ENCODE results near the gene PTPRE. TPM values are rescaled to one million over a fixed set of nuclear protein-coding genes. Genes with fewer than 3 reads are reported as not detected.

The PTPRE gene
- total RNA-seq, 1 donor from 2014 or later: 49.7 TPM

DNA sequence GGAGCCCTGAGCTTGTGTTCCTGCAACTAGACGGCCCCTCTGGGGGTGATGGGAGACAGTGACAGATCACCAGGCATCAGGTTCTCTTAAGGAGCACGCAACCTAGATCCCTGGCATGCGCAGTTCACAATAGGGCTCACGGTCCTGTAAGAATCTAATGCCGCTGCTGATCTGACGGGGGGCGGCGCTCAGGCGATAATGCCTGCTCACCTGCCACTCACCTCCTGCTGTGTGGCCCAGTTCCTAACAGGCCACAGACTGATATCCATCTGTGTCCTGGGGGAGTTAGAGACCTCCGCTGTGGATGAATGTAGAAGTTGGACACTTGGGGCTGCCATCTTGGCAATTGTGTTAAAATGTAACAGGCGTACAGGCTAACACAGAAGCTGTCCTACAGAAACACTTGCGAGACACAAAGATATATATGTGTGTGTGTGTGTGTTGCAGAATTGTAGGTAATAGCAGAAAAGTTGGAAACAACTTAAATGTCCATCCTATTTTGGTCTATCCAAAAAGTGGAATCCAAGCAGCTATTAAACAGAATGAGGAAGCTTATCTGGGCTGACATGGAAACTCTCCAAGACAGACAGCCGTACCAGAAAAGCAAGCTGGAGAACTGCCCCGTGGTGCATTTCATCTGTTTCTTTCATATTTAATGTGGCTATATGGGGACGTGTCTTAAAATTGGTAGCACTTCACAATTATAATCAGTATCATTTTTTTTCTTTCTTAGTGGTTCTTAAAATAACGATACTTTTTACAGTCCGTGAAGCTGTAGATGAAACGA, 136.5 kb downstream of the PTPRE start:
- no peak for DNase-seq (ENCODE audit: low spot score)

DNA sequence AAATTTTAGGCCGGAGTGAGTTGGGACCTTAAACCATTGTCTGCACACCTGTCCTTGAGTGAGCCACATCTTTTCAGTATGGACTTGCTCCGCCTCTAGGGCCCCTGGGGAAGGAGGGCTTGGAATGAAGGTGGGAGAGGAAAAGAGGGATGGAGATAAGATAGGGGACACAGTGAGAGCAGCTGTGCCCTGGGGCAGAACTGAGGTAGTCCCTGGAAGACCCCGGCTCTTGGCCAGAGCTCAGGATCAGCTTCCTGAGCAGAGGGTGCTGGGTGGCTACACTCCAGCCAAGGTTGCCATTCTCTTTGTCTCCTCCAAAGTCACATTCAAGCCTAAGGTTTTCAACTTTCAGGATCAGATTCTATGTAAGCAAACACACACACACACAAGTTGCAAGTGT, 137.3 kb downstream of the PTPRE start:
- DNase-seq (ENCODE audit: low spot score): no peak

DNA sequence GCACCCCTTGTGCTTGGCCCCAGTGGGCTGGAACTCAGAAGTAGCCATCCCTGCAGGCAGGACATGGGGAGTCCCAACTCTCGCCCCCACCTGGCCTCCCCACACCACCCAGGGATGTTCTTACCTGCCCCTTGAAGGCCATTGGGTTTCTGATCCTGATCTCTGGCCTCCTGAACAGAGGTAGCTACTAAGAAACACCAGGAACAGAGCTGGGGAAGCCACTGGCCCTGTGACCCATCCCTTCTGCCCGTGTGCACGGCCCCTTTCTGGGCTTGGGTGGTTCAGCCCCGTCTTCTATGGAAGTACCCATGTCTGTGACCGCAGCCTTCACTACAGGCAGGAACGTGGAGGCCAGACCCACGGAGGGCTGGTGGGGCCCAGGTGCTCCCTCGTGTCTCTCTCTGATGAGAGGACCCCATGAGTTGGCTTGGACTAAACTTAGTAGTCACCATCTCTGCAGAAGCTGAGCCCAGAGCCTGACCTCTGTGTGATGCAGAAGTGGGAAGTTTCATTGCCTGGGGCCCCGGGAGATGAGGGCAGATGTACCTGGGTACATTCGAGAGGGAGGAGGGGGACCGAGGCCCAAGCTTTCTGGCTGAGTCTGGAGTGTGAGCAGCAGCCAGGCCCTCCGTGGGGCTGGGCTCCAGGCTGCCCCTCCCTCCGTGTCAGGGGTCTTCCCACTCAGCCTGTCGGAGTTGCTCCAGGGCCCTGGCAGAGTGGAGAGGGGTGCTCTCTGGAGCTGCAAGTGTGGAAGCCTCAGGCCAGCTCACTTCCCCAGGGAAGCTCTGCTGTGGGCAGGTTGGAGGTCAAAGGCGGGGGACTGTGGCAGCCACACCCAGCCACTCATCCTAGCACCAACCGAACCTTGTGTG, 138.3 kb downstream of the PTPRE start:
- no peak for DNase-seq (ENCODE audit: low spot score)

DNA sequence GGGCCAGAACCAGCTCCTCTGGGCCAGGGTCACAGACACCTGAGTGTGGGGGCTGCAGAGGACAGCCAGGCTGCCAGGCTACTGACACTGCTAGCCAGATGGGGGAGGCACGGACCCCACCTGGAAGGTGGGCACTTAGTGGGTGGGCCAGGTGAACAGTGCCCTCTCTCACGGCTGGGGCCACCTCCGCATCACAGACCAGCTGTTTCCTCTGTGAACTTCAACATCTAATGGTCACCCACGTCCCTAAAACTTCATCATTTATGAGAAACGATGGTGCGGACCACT, 138.9 kb downstream of the PTPRE start:
- DNase-seq (ENCODE audit: low spot score): no peak

DNA sequence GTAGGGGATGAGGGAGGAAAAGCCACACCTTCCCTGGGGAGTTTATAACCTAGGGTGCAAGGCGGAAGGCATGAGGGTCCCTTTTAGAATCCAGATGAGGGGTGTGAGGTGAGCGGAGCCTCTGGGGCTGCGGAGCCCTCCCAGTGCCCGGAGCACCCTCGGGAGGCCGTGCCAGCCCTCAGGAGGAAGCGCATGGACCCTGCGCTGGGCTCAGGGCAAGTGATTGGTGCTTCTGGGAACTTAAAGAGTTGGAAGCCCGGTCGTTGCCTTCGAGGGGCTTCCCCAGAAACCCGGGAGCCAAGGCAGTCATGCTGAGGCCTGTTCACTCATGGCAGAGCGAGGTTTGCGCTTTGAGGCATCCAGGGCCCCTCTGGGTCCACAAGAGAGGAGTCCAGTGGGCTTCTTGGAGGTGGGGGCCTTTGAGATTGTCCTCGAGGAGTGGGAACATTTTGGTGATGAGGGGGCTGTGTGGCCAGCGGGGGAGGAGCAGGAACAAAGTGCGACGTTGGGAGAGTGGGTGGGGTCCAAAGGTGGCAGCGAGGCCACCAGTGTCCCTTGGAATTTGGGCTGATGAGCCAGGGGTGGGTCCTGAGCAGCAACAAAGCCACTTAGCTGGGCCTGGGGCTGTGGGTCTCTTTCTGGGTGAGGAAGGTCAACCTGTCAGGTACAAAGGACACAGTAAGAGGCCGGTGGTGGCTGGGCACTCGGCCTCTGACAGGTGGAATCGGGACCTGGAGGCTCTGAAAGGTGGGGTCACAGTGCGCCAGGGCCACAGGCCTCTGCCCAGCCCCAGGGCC, 139.5 kb downstream of the PTPRE start:
- DNase-seq (ENCODE audit: low spot score): no peak

DNA sequence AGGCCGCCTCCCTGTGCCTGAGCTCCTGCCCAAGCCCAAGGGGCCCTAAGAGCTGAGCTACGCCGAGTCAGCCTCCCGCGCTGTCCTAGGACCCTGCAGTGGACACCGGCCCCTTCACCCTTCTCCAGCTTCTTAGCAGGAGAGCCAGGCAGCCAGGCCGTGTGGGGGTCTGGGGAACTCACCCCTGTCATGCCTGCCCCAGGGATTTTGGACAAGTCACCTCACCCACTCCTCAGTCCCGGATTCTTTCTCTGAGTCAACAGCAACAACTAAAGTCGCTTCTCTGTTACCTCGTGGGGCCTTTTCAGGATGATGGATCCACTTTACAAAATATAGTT, 140.0 kb downstream of the PTPRE start:
- no peak for DNase-seq (ENCODE audit: low spot score)

DNA sequence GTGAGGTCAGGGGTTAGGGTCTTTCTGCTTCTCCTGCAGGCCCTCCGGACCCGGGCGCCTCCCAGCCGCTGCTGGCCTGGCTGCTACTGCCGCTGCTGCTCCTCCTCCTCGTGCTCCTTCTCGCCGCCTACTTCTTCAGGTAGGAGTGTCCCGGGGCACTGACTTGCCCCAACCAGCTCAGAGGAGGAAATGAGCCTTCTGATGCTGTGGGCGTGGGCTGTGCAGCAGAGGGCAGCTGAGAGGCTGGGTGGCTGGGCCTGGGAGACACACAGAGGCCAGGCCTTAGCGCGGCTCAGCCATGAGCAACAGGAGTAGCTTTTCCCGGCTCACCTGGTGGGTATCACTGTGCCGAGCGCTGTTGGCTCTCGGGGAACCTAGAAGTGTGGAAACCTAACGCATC, 140.4 kb downstream of the PTPRE start:
- no peak for DNase-seq (ENCODE audit: low spot score)

DNA sequence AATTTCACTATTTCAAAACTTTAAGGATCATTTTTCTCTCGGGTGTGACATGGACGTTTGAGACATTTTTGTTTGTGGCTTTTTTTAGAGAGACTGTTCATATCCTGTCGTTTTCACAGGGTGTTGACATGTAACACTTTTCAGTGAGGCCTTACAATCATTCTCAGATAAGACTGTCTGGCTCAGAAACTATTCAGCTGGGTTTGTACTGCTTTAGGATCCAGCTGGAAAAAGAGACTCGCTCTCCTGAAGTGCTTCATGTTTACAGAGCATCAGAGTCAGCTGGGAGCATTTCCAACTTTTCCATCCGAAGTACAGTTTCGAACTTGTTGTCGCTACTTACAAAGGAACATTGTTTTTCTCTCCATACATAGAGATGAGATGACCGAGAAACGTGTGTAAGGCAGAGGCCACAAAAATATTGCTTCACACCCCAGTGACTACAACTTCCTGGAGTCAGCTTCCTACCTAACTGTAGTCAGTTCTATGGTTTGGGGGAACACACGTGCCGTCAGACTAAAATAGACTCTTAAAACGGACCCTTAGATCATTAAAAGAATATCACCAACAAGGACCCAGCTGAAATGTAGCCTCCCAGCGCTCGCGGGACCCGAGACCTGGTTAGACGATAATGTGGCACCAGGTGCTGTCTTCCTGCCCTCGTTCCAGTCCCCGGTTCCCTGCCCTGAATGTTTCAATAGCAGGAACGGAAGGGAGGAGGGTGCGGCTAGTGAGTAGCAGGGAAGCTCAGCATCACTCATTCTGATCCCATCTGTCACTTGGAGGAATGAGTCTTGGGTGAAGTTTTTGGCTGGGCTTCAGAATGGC, 141.3 kb downstream of the PTPRE start:
- DNase-seq (ENCODE audit: low spot score): no peak

DNA sequence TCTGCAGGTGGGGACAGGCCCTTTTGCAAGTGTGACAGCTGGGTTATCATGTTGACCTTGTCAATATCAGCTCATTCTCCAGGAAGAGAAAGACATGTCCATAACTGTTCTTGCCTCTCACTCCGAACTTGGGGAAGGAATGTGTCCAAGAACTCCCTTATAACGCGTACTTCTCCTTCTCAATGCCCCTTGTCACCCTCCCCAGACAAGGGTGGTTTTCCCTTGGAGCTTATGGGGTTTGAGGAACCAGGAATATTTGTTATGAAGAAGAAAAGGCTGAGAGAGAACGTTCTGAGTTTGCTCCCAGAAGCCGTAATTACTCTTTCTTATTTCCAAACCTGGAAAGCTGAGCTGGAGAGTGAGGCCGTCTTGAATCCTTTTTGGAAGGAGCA, 141.9 kb downstream of the PTPRE start:
- no peak for DNase-seq (ENCODE audit: low spot score)

DNA sequence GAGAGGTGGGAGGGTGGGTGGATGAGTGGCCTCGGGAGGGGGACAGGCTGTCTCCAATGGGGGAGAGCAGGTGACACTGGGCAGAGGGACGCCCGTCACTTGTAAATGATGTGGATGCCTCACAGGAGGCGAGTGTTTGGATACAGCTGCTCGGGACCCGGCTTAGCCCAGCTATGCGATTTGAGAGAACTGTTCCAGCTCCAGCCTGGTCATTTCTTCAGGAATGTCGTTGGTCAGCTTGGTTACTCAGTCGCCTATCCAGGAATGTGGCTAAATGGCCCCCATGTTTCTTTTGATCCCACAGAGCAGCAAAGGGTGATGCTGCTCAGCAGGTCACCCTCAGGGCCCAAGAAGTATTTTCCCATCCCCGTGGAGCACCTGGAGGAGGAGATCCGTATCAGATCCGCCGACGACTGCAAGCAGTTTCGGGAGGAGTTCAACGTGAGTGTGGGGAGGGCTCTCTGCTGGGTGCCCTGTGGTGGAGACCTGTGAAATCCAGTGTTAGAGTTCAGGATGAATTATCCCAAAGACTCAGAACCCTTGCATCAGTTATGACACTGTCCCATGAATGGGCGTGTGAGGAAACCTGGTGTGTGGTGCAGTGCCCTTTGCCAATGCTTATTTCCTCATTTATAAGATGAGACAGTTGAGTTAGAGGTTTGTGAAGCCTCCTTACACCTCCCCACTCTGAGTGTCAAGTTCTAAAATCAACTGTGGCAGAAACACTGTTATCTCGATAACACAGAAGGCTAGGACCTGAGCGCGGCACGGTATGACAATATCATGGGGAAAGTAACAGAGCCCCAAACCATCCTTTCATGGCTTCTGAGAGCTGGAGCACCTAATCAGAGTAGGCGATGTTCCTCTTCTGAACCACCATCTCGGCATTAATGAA, 142.6 kb downstream of the PTPRE start:
- no peak for DNase-seq (ENCODE audit: low spot score)

DNA sequence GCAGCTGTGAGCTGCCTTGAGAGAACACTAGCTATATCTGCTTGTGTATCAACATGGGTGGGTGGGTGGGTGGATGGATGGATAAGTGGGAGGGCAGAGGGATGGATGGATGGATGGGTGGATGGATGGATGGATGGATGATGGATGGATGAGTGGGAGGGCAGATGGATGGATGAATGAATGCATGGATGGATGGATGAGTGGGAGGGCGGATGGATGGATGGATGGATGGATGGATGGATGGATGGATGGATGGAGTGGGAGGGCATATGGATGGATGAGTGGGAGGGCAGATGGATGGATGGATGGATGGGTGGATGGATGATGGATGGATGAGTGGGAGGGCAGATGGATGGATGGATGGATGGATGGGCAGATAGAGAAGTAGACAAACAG, 143.2 kb downstream of the PTPRE start:
- DNase-seq (ENCODE audit: low spot score): no peak

DNA sequence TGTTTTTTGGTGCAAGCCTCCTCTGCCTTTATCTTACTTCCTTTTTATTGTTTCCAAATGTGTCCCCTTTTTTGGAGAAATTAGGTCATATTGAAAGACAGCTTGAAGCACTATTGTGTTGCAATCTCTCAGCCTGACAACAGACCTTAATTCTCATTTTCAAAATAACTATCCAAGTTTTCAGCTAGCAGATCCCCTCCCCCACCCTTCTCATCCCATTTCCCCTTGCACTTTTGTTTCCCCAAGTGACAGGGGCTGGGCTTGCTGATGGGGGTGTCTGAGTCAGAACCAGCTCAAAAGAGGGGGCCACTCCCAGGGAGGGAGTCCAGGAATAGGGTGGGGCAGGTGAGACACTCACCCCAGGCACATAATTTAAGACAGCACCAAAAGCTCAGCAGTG, 144.0 kb downstream of the PTPRE start:
- no peak for DNase-seq (ENCODE audit: low spot score)

DNA sequence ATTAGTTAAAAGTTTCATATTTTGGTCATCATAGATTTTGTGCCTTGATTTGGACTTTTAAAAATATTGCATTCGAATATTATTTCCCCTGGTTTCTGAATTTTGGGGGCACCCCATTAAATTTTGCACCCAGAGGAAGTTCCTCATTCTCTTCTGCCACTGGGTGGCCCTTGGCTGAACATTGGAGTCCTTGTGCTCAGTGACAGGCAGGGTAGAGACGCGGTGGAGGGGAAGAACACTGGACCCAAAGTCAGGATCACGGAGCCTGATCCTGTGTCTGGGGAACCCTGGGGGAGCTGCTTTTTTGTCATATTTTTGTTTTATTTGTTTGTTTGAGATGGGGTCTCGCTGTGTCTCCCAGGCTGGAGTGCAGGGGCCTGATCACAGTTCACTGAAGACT, 144.6 kb downstream of the PTPRE start:
- no peak for DNase-seq (ENCODE audit: low spot score)

DNA sequence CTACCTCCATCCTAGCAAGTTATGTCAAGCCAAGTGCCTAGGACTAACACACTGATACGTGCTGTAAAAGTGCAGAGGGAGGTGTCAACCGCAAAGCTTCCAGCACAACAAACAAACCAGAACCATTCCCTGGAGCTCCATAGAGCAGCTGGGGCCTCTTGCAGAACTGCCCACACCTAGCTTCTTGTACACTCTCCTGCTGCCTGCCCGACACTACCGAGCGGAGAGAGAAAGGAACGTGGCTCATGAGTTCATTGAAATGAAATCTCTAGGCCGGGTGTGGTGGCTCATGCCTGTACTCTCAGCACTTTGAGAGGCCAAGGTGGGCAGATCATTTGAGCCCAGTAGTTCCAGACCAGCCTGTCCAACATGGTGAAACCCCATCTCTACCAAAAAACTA, 145.8 kb downstream of the PTPRE start:
- no peak for DNase-seq (ENCODE audit: low spot score)

DNA sequence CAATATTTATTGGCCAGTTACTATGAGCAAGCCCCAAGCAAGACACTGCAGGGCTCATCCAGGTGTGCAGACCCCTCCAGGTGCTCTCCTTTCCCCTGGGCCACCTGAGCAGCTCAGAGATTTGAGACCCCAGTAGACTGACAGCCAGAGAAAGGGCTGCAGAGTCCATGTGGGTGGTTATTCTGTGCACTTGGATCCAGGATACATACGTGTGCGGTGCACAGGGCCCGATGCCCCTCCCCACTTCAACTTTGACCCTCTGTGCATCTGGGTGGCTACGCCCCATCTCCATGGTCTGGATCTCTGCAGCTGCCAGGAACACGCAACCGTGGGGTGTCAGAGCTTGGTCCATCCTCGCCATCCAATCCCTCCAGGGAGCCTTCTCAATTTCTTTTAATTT, 146.5 kb downstream of the PTPRE start:
- DNase-seq (ENCODE audit: low spot score): no peak

DNA sequence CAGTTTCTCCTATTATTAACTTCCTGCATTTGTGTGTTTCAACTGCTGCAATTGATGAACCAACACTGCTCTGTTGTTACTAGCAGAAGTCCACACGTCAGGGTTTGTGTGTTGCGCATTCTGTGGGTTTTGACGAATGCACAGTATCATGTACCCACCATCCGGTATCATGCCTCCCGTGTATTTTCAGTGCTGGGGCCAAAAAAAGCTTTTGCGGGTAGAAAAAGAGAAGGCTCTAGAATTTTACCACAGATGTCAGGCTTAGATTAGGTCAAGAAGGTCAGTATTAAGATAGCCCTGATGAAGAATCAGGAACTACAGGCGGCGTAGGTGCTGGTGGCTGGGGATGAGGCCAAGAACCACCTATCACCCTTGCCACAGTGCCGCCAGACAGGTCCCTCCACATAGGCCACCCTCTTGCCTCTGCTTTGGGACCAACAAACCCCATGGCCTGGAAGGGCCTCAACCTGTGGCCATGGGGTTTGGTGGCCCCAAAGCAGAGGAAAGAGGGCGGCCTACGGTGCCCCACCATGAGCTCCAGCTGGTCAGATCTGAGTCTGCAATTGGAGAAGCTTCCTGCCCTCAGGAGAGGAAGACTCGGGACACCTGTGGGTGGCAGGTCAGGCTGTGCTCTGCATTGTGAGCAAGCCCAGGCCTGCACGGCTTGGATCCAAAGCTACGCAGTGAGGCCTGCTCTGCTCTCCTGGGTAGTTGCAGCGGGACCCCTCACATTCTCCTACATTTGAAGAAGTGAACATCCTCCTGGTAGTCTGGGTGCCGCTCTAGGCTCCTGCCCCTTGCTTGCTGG, 147.5 kb downstream of the PTPRE start:
- no peak for DNase-seq (ENCODE audit: low spot score)

DNA sequence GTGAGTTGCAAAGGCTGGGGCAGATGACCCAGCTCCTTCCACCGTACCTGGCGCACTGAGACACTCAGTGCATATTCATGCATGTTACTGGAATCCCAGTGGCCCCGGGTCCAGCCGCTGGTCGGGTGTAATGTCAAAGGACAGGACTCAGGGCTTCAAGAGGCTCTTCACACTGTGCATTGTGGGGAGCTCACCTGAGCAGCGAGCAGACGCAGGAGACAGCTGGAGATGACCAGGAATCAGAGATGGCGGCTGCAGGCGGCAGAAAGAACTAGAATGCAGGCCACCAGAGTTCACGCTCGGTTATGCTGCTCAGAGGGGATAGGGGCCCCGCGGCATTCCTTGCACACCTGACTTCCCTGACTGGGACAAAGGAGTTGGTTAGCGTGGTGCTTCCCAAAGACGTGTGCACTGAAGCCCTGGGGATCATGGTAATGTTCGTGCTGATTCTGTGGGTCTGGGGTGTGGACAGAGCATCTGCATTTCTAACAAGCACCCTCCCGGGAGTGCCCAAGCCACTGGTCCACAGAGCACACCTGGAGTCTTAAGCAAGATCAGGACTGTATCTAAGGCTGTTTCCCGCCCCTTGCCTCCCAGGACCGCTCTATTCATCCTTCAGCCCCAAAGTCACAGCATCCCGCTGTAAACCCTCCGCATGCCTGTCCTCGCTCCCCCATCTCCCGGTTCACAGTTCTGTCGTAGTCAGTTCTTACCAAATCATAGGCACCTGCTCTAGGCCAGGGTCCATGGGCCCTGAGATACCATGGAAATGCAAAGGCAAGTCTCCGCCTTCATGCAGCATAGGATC, 148.4 kb downstream of the PTPRE start:
- no peak for DNase-seq (ENCODE audit: low spot score)

DNA sequence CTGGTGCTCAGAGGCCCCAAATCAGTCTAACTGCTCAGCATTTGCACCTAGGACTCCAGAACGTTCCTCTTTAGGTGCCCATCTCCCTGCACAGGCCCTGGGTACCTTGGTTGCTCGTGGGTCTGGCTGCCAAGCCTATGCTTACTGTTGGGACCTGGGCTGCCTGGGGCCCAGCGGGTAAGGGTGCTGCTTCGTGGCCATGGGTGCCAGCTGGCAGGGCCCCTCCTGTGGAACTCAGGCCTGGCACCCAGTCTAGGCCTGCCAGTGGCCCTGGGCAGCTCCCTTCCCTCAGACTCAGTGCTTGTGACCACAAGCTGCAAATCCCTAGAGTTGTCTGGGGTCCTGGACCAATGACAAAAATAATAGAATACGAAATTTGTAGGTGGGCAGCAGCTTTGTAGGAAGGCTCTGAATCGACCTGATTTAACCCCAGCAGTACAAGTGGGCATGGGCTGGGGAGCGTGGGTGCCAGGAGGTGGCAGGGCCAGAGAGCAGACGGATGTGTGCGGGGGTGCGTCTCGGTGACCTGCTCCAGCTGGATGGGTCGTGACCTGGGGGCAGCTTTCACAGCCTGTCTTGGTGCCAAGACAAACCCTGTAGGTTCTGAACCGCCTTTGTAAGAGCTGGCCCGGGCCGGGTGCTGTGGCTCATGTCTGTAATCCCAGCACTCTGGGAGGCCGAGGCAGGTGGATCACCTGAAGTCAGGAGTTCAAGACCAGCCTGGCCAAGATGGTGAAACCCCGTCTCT, 149.6 kb downstream of the PTPRE start:
- DNase-seq (ENCODE audit: low spot score): no peak
